MG63 (cell line): ENCODE data around the gene CTNNA3. TPM values are rescaled to one million over a fixed set of nuclear protein-coding genes. Genes with fewer than 3 reads are reported as not detected.
A peak's percentile ranks its signal among the peaks of the same experiment; 100 is the strongest.
"Not testable (repeated sequence)": the region's sequence is repeated elsewhere in the genome, so short reads cannot be mapped to it uniquely, and the experiment has no call there.

Source experiments
- DNase-seq: peaks from one replicate; pipeline ENCODE4 v3.0.0-alpha.2; 2020
- H3K27me3 ChIP-seq: fragments of 250-450 bp; sonication (Bioruptor Pico); 2 replicates; pipeline ENCODE4 v1.5.1; 2020; ENCODE audit warnings: mild to moderate bottlenecking, moderate library complexity
- H3K36me3 ChIP-seq: fragments of 250-450 bp; sonication (Bioruptor Pico); 2 replicates; pipeline ENCODE4 v1.5.1; 2020; ENCODE audit warnings: mild to moderate bottlenecking, moderate library complexity
- H3K4me3 ChIP-seq: fragments of 250-450 bp; sonication (Bioruptor Pico); 2 replicates; pipeline ENCODE4 v1.5.1; 2020; ENCODE audit warnings: mild to moderate bottlenecking, moderate library complexity
- H3K9me3 ChIP-seq: fragments of 250-450 bp; sonication (Bioruptor Pico); 2 replicates; pipeline ENCODE4 v1.5.1; 2020; ENCODE audit warnings: mild to moderate bottlenecking, moderate library complexity
- total RNA-seq: library from RNA; depleted of rRNA; stranded (reverse); fragments of >200 nt; shearing (Covaris generic); gene quantifications from 2 replicates; pipeline ENCODE4 v1.2.3, GENCODE V29; 2014; ENCODE audit warnings: low replicate concordance

The CTNNA3 gene
- total RNA-seq, 1 experiment from 2014 or later: not detected

DNA sequence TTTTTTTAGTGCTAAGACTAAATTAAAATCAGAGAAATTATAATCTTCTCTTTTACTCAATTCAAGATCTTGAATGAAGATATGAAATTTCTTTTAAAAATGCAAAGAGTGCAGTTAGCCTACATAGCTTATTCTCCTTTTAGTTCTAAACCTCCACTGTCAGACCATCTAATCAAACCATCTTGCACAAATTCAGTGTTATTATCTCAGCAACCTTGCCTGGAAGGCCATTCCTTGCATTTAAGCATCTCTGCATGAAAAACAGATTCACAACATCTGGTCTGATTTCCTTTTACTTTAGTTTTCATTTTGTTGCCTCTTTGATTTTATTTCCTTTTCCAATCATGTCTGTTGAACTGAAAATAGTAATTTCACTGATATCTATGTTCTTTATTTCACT is 1297.3 kb downstream of the CTNNA3 start:
- no peaks in the 10 kb centered on the region for H3K36me3 ChIP-seq
- no peak for DNase-seq
- no peaks in the 10 kb centered on the region for H3K27me3 ChIP-seq
- H3K4me3 ChIP-seq: no peak overlapping the region
- no peaks in the 10 kb centered on the region for H3K9me3 ChIP-seq

DNA sequence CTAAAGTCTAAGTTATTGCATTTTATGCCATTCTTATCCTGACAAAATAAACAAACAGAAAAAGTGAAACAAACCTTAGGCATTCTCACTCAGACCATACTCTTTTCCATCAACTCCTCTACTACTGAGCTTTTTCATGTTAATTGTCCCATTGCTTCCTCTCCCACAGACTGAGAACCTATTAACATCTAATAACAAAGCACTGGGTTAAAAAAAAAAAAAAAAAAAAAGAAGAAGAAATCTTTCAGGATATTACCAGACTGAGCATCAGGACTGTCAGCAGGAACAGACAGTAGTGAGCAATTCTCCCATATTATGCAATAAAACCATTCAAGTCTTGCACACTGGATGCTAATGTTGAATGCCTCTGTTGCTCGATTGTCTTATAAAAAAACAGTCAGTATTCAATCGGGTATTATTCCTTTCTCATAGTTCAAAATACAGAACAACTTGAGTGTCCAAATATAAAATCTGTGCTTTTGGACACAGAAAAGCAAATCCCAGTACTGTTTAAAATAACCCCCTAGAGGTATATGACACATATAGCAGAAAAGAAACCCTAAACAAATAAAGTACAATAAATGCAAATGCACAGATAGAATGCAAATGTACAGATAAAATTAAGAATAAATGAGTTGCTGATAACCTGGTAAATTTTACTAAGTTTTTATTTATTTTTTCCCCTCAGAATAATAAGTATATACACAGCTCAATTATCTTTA is 1301.5 kb downstream of the CTNNA3 start:
- no peaks in the 10 kb centered on the region for H3K9me3 ChIP-seq
- no peak overlapping the region for H3K4me3 ChIP-seq
- DNase-seq: no peak
- H3K27me3 ChIP-seq: no peaks in the 10 kb centered on the region
- H3K36me3 ChIP-seq: no peaks in the 10 kb centered on the region

DNA sequence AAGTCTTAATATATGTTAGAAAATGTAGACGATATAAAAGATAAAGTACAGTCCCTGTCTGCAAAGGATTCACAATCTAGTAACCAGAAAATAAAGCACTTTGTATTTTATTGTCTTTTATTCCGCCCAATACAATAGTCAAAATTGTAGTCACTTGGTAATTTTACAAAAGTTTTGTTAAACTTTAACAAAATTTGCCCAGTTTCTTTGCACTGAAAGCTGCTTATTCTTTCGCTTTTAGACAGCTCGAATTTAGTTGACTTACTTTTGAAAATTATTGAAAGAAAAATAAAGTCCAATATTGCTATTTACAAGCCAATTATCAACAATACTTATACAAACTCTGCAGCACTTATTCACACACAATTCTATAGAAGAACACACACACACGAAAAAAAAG is 1305.1 kb downstream of the CTNNA3 start:
- no peaks in the 10 kb centered on the region for H3K27me3 ChIP-seq
- H3K4me3 ChIP-seq: no peak overlapping the region
- no peaks in the 10 kb centered on the region for H3K9me3 ChIP-seq
- no peak for DNase-seq
- no peaks in the 10 kb centered on the region for H3K36me3 ChIP-seq

DNA sequence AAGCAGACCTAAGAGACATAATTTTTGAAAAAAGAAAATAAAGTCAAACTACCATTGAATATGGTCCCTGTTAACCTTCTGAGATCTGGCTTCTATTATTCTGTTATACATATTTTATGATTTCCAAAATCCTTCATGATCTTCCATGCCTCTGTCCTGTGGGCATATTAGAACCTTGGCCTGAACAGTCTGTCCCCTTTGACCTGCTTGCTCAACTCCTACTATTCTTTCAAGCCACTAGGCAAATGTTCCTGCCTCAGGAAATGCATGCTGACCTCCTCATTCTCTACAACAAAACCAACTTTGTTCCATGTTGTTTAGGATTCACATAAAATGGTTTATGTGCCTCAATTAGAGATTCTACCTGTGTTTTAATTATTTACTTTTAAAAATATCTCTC is 1315.0 kb downstream of the CTNNA3 start:
- H3K36me3 ChIP-seq: no peaks in the 10 kb centered on the region
- H3K4me3 ChIP-seq: no peak overlapping the region
- no peak for DNase-seq
- no peaks in the 10 kb centered on the region for H3K27me3 ChIP-seq
- H3K9me3 ChIP-seq: no peaks in the 10 kb centered on the region

DNA sequence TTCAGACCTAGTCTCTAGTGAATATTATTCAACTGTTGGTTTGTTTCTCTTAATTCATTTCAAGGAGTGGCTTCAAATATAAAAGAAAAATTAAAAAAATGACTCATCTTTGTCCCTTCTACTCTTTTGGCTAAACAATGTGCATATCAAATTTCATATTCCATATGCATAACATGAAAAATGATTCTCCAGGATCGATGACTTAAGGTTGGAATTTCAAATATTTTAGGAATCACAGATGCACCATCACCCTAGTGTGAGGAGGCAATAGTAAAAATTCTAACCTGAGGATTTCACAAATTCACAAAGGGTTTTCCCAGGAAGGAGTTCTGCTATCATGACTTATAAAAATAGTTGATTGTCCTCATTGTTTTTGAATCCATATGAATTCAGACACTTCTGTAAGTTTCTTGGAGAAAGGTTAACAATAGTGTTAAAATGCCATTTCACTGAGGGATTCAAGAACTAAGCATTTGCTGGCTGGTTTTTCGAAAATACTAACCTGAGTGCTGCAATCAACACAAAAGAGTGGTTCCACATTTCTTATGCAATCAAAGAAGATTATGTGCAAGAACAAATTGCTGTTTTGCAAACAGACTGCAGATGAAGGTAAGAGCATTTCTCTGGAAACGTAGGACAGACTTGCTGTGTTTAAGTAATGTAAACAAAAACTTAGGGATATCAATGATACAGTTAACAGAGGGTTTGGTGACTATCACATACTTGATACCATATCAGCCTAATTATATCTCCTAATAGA is 1317.7 kb downstream of the CTNNA3 start:
- H3K9me3 ChIP-seq: no peaks in the 10 kb centered on the region
- no peaks in the 10 kb centered on the region for H3K27me3 ChIP-seq
- no peaks in the 10 kb centered on the region for H3K36me3 ChIP-seq
- no peak overlapping the region for H3K4me3 ChIP-seq
- DNase-seq: no peak

DNA sequence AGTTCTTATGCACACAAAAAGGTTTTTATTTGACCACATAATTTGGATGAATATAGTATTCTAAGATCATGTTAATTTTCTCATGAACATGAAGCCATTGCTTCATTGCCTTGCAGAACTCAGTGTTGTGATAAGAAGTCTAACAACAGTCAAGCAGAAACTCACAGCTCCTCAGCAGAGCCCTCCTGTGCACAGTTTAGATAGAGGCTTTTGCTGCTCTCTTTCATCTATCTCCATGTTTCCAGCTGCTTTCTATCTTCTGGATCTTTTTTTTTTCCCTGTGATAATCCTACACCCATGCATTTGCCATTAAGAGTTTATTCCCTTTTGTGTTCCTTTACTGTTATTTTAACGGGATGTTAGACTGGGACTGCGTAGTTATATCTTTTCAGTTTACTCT is 1327.8 kb downstream of the CTNNA3 start:
- no peak for DNase-seq
- no peaks in the 10 kb centered on the region for H3K9me3 ChIP-seq
- H3K27me3 ChIP-seq: no peaks in the 10 kb centered on the region
- no peak overlapping the region for H3K4me3 ChIP-seq
- H3K36me3 ChIP-seq: no peaks in the 10 kb centered on the region

DNA sequence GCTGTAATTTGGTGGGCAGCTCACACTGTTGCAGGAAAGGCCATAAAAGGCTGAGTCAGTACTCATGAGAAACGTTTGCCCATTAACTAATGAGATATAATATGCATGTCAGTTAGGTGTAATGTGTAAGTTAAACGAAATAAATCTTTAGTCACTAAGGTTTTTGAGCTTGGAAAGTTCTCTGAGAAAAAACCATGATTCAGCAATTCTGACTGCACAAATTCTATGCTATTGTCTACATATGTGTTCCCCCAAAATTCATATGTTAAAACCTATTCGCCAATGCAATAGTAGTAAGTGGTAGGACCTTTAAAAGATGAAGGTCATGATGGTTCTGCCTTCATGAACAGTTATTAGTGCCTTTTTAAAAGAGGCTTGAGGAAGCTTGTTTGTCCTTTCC is 1329.8 kb downstream of the CTNNA3 start:
- no peaks in the 10 kb centered on the region for H3K36me3 ChIP-seq
- no peak overlapping the region for H3K4me3 ChIP-seq
- DNase-seq: no peak
- no peaks in the 10 kb centered on the region for H3K9me3 ChIP-seq
- no peaks in the 10 kb centered on the region for H3K27me3 ChIP-seq

DNA sequence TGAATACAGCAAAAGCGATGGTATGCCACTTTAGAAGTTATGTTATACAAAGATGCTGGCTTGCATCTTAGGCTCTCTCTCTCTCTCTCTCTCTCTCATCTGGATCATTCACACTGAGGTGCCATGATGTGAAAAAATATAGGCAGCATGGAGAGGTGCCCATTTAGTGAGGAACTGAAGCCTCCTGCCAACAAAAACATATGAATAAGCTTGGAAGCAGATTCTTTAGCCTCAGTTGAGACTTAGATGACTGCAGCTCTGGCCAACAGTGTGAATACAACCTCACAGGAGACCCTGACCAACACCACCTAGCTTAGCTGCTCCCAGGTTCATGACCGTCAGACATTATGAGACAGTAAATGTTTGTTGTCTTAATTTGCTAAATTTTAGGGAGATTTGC is 1330.3 kb downstream of the CTNNA3 start:
- no peaks in the 10 kb centered on the region for H3K36me3 ChIP-seq
- DNase-seq: peak; percentile 20

DNA sequence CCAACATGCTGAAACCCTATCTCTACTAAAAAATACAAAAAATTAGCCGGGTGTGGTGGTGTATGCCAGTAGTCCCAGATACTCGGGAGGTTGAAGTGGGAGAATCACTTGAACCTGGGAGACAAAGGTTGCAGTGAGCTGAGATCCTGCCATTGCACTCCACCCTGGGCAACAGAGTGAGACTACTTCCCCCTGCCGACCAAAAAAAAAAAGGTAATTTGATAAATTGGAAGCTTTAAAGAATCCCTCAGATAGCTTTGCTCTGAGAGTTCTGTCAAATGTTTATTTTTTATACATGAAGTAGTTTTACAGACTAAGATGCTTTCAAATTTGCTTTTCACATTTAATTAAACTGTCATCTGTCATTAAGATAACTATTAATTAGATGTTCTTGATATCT is 1333.5 kb downstream of the CTNNA3 start:
- H3K4me3 ChIP-seq: no peak overlapping the region

More for the DNA sequence above, 1330.3 kb downstream of the CTNNA3 start:
- Histone ChIP-seq H3K4me3 (no peak overlapping the region), H3K9me3 (no peaks in the 10 kb centered on the region), H3K27me3 (no peaks in the 10 kb centered on the region)

DNA sequence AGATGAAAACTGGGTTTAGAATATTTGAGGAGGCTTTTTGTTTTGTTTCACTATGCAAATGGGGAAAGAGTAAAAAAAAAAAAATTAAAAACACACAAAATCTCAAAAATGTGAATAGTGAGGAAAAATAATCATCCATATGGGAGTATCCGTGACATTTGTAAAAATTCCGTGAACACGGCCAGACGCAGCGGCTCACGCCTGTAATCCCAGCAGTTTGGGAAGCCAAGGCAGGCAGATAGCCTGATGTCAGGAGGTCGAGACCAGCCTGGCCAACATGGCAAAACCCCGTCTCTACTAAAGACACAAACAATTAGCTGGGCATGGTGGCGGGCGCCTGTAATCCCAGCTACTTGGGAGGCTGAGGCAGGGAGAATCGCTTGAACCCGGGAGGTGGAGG is 1342.2 kb downstream of the CTNNA3 start:
- not testable (repeated sequence) for DNase-seq, H3K27me3 ChIP-seq, H3K4me3 ChIP-seq, H3K36me3 ChIP-seq, H3K9me3 ChIP-seq

More for the DNA sequence above, 1333.5 kb downstream of the CTNNA3 start:
- no peaks in the 10 kb centered on the region for H3K27me3 ChIP-seq
- no peaks in the 10 kb centered on the region for H3K9me3 ChIP-seq
- DNase-seq: no peak
- no peaks in the 10 kb centered on the region for H3K36me3 ChIP-seq

DNA sequence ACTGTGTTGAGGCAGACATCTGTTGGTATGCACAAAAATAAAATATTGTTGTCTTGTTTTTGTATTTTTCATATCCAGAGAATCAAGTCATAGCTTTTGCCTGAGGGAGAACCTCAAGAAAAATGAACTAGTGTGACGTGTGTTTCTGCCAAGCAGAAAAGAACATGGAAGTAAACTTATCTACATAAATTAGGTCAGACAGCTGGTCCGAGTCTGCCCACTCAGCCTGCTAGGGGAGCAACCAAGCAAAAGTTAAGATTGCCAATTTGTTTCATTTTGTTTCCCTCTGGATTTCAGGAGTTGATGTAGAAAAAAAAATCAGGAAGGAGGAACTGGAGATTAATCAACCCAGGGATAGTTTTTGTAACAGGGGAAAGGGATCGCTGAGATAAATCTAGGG is 1342.6 kb downstream of the CTNNA3 start:
- no peak for DNase-seq
- H3K27me3 ChIP-seq: no peaks in the 10 kb centered on the region
- H3K36me3 ChIP-seq: no peaks in the 10 kb centered on the region
- no peak overlapping the region for H3K4me3 ChIP-seq
- H3K9me3 ChIP-seq: no peaks in the 10 kb centered on the region

DNA sequence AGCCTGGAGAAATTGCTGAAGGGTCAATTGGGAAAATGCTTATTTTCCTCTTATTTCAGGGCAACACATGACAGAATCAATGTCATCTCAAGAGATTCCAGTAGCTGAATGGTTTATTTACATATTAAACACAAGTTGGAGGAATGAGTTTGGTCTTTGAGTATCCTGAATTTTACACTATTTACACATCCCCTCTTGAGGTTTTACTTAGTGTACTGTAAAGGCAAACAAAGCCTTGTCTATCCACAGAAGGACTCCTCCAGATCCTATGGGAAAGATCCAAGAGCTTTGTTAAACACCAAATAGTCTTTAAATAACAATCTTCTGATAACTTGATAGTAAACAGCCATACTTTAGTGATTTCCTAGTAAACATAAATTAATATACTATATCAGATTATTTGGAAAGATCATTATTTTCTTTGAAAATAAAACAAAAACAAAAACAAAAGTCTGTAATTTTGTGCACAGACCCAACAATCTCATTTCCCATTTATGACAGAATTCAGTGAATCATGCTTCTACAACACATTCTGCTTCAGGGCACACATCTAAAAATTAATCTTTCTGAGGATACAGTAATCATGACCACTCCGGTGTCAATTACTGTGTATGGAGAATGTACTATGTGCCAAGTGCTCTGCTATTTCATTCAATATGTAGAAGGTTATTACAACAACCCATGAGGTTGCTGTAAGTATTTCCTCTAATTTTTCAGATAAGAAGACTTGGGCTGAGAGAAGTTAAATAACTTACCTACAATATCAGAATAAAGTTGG is 1345.2 kb downstream of the CTNNA3 start:
- no peak for DNase-seq

DNA sequence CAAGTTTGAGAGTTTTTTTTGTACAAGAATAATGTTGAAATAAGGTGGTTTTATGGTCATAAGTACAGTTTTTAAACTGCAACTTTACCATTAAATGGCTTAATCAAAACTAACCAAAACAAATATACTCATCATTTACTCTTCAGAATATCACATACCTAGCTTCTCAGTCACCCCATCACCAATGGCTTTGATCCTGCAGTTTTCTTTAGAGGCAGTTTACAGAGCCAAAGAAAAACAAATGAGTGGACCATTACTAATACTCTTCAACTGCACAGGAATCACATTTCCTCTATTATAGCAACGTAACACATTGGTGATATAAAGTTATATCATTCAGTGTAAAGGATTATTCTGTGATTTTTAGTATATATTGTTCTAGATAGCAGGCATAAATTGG is 1346.3 kb downstream of the CTNNA3 start:
- Histone ChIP-seq H3K27me3 (no peaks in the 10 kb centered on the region), H3K4me3 (no peak overlapping the region), H3K9me3 (no peaks in the 10 kb centered on the region), H3K36me3 (no peaks in the 10 kb centered on the region)
- DNase-seq: peak; percentile 21

More for the DNA sequence above, 1345.2 kb downstream of the CTNNA3 start:
- no peaks in the 10 kb centered on the region for H3K9me3 ChIP-seq
- no peak overlapping the region for H3K4me3 ChIP-seq
- H3K36me3 ChIP-seq: no peaks in the 10 kb centered on the region
- H3K27me3 ChIP-seq: no peaks in the 10 kb centered on the region

DNA sequence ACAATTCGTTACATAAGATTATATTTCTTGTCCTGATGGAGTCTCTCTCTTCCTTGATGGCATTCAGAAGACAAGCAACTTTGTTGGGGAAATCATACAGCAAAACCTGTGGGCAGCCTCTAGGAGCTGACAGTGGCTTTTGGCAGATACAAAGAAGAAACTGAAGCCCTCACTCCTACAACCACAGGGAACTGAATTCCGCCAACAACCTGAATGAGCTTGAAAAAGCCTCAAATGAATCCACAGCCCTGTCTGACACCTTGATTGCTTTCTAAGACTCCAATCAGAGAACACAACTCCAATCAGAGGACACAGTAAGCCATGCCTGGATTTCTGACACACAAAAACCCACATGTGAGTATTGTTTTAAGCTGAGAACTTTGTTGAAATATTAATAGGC is 1346.9 kb downstream of the CTNNA3 start:
- Histone ChIP-seq H3K4me3 (no peak overlapping the region), H3K36me3 (no peaks in the 10 kb centered on the region), H3K9me3 (no peaks in the 10 kb centered on the region), H3K27me3 (no peaks in the 10 kb centered on the region)
- DNase-seq: no peak

DNA sequence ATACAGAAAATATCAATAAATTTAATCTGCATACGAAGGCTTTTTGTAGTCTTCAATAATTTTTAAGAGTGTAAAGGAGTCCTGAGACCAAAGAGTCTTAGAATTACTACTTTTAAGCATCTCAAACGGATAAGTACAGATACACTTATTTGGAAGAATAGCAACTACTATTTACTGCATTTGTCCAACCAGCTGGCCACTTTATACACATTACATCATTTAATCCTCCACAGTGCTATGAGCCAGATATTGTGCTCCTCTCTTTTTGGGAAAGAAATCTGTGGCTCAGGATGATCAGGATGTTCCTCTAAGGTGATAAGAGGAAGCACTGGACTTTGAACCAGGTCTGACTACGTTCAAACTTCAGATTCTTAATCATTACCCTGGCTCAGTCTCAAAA is 1358.8 kb downstream of the CTNNA3 start:
- Histone ChIP-seq H3K4me3 (no peak overlapping the region), H3K27me3 (no peaks in the 10 kb centered on the region), H3K36me3 (no peaks in the 10 kb centered on the region), H3K9me3 (no peaks in the 10 kb centered on the region)
- no peak for DNase-seq

DNA sequence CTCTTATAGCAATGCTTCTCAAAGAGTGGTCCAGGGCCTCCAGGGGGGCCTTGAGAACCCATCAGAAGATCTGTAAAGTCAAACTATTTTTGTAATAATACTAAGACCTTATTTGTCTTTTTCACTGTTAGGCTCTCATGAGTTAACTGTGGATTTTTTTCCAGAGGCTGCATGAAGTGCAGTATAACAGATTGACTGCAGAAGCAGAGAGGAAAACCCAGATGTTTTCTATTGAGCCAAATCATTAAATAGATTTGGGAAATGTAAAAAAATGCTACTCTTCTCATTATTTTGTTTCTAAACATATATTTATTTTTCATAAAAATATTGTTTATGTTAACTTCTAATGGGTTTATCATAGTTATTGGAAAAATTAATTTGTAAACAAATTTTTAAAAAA is 1359.2 kb downstream of the CTNNA3 start:
- Histone ChIP-seq H3K4me3 (no peak overlapping the region), H3K27me3 (no peaks in the 10 kb centered on the region), H3K9me3 (no peaks in the 10 kb centered on the region), H3K36me3 (no peaks in the 10 kb centered on the region)
- no peak for DNase-seq

DNA sequence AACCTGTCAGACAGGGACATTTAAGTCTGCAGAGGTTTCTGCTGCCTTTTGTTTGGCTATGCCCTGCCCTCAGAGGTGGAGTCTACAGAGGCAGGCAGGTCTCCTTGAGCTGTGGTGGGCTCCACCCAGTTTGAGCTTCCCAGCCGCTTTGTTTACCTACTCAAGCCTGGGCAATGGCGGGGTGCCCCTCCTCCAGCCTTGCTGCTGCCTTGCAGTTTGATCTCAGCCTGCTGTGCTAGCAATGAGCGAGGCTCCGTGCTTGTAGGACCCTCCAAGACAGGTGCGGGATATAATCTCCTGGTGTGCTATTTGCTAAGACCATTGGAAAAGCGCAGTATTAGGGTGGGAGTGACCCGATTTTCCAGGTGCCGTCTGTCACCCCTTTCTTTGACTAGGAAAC is 1360.2 kb downstream of the CTNNA3 start:
- H3K27me3 ChIP-seq, H3K36me3 ChIP-seq, H3K4me3 ChIP-seq, DNase-seq, H3K9me3 ChIP-seq: not testable (repeated sequence)
